Fibroblast of lung (primary cell): ENCODE data around the gene PABPN1L. TPM values are rescaled to one million over a fixed set of nuclear protein-coding genes. Genes with fewer than 3 reads are reported as not detected.

Source experiments
- DNase-seq, 2 donors: peaks; one replicate each; pipeline versions ENCODE4 v3.0.0 to v3.0.0-alpha.2; 2010; ENCODE audit warnings: low read depth in 2 of 2
- H2AFZ ChIP-seq: 2 replicates; pipeline ENCODE4 v1.5.1; 2012; ENCODE audit warnings: low read length, control low read depth, inconsistent platforms
- H3K27ac ChIP-seq: 2 replicates; pipeline ENCODE4 v1.5.1; 2011; ENCODE audit warnings: low read length, control low read depth; ENCODE audit not compliant: insufficient read depth
- H3K27me3 ChIP-seq: 2 replicates; pipeline ENCODE4 v1.5.1; 2011; ENCODE audit warnings: mild to moderate bottlenecking, low read length; ENCODE audit not compliant: control insufficient read depth, insufficient read depth
- H3K36me3 ChIP-seq: 2 replicates; pipeline ENCODE4 v1.5.1; 2011; ENCODE audit warnings: low read length; ENCODE audit not compliant: control insufficient read depth, insufficient read depth
- H3K4me1 ChIP-seq: 2 replicates; pipeline ENCODE4 v1.5.1; 2011; ENCODE audit warnings: low read length; ENCODE audit not compliant: control insufficient read depth, insufficient read depth; ENCODE audit errors: extremely low read depth
- H3K4me2 ChIP-seq: 2 replicates; pipeline ENCODE4 v1.5.1; 2011; ENCODE audit warnings: low read length, control low read depth; ENCODE audit not compliant: insufficient read depth; ENCODE audit errors: extremely low read depth
- H3K4me3 ChIP-seq, 4 experiments: fragments of 200-600 bp in 1 of 4; sonication (generic) in 1 of 4; replicated peaks in 1 of 4; 2 replicates each; pipeline ENCODE4 v1.5.1; 2011 to 2016; ENCODE audit warnings: low read length in 4 of 4, low read depth in 3 of 4, mild to moderate bottlenecking in 3 of 4, control low read depth in 2 of 4, inconsistent platforms in 1 of 4, mixed read lengths in 1 of 4; ENCODE audit not compliant: insufficient read depth in 1 of 4; ENCODE audit errors: control extremely low read depth in 1 of 4
- H3K79me2 ChIP-seq: 2 replicates; pipeline ENCODE4 v1.5.1; 2012; ENCODE audit warnings: mild to moderate bottlenecking, low read length, inconsistent platforms; ENCODE audit not compliant: control insufficient read depth, insufficient read depth
- H3K9ac ChIP-seq: 2 replicates; pipeline ENCODE4 v1.5.1; 2011; ENCODE audit warnings: mild to moderate bottlenecking, low read length, control low read depth; ENCODE audit not compliant: insufficient read depth
- H3K9me3 ChIP-seq: 2 replicates; pipeline ENCODE4 v1.5.1; 2012; ENCODE audit warnings: low read depth, low read length; ENCODE audit not compliant: control insufficient read depth, insufficient read depth
- H4K20me1 ChIP-seq: 2 replicates; pipeline ENCODE4 v1.5.1; 2011; ENCODE audit warnings: low read length; ENCODE audit not compliant: control insufficient read depth, insufficient read depth; ENCODE audit errors: extremely low read depth
- CTCF ChIP-seq, 2 donors: IDR thresholded peaks in 1 of 2; conservative IDR thresholded peaks in 1 of 2; 1 replicate in 1 of 2; 2 replicates in 1 of 2; pipeline ENCODE4 v1.5.1; 2011 to 2012; ENCODE audit warnings: low read length in 2 of 2, control low read depth in 1 of 2, inconsistent platforms in 1 of 2, low read depth in 1 of 2, mild to moderate bottlenecking in 1 of 2
- EZH2 ChIP-seq: IDR thresholded peaks from 2 replicates; pipeline ENCODE4 v1.5.1; 2012; ENCODE audit warnings: low read length, control low read depth, mild to moderate bottlenecking; ENCODE audit errors: missing control alignments
- polyA plus RNA-seq, 2 donors: library from polyadenylated mRNA; depleted of rRNA in 1 of 2; stranded (reverse) in 1 of 2; unstranded in 1 of 2; fragments of >200 nt; gene quantifications; 2 replicates each; pipeline ENCODE4 v1.2.1, GENCODE V29; 2011 to 2012; ENCODE audit warnings: missing spikeins in 1 of 2
- total RNA-seq: library from RNA; depleted of rRNA; stranded (reverse); fragments of >200 nt; gene quantifications from 2 replicates; pipeline ENCODE4 v1.2.1, GENCODE V29; 2014

Gene PABPN1L
- total and polyA plus RNA-seq, 2 donors (not counting 1 experiment from before 2014, with no cell fraction given): not detected

GRCh38 chr16:88822281-88823040 lies 44.0 kb downstream of the PABPN1L start:
- Histone ChIP-seq H3K27me3 (no peaks in the 10 kb centered on the region), H3K79me2 (no peaks in the 10 kb centered on the region), H3K27ac (no peak overlapping the region), H3K9me3 (no peaks in the 10 kb centered on the region), H4K20me1 (no peaks in the 10 kb centered on the region), H3K4me1 (peaks cover 8% of the 10 kb centered on the region), H3K36me3 (peaks cover 8% of the 10 kb centered on the region), H3K4me2 (no peak overlapping the region), H3K9ac (no peak overlapping the region), H2AFZ (no peak overlapping the region), H3K4me3 (no peak overlapping the region)
- TF ChIP-seq CTCF (conservative IDR thresholded peaks at IDR 0.05 in 1 of 2, IDR thresholded peaks at IDR 0.05 in 1 of 2; ENCODE audit: low read depth in 1 of 2, low read length in 2 of 2) (no peak), EZH2 (no peak)
- no peak for DNase-seq

DNA sequence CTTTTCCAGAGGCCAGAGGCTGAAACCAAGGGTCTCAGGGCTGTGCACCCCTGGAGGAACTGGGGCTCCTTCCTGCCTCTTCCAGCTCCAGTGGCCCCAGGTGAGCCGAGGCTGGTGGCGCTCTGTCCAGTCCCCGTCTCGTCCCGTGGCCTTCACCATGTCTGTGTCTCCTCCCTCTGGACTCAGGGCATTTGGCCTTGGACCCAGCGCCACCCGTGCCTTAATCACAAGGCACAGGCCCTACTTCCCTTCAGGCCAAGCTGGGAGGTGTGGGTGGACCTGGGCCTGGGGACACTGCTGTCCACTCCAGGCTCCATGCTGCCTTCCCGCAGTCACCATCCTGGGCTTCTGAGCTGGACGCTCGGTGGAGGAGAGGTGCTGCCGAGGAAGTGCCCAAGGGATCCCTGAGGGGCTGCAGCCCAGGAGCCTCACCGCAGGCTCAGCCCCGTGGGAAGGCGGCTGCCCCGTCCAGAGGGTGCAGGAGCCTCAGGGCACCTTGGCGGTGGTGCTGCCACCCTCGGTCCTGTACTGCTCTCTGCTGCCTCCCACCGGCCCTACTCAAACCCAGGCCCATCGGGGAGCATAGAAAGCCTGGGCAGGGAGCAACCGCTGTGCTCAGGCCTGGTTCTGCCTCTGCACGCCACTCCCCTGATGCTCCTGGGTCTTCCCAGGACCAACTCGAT lies 45.2 kb downstream of the PABPN1L start:
- peaks cover 8% of the 10 kb centered on the region for H3K36me3 ChIP-seq
- H3K9me3 ChIP-seq: no peaks in the 10 kb centered on the region
- TF ChIP-seq CTCF (conservative IDR thresholded peaks at IDR 0.05 in 1 of 2, IDR thresholded peaks at IDR 0.05 in 1 of 2; ENCODE audit: low read depth in 1 of 2, low read length in 2 of 2) (no peak), EZH2 (no peak)
- H3K4me2 ChIP-seq: no peak overlapping the region
- no peak overlapping the region for H3K4me3 ChIP-seq
- H4K20me1 ChIP-seq: no peaks in the 10 kb centered on the region
- DNase-seq: no peak
- no peak overlapping the region for H2AFZ ChIP-seq
- peaks cover 8% of the 10 kb centered on the region for H3K4me1 ChIP-seq
- H3K27me3 ChIP-seq: no peaks in the 10 kb centered on the region
- H3K27ac ChIP-seq: no peak overlapping the region
- H3K79me2 ChIP-seq: no peaks in the 10 kb centered on the region
- H3K9ac ChIP-seq: no peak overlapping the region

DNA sequence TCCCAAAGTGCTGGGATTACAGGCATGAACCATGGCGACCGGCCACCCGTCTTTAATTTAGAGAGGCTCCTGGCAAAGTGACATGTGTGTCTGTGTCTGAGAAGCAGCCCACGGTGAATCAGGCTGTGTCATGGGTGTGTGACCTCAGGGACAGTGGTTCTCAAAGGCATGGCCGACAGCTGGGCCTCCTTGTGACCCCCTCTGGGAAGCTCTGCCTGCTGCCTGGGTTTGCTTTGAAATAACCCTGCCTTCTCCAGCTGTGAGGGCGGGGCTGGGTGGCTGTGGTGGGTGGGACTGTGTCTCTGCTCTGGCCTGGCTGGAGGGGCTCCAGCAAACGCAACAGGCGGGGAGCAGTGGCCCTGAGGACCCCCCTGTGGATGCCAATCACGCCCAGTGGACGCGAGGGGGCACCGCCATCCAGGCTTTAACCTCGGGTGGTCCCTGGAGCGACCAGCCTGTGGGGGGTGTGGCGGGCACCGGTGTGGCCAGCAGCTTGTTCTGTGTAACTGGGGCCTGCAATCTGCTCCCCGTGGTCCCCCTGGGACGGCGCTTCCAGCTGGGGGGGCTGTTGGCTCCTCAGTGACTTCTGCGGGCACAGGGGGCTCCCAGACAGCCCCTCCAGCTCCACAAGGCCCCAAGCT lies 46.0 kb downstream of the PABPN1L start:
- H3K9me3 ChIP-seq: no peaks in the 10 kb centered on the region
- no peak overlapping the region for H3K4me2 ChIP-seq
- H3K27me3 ChIP-seq: no peaks in the 10 kb centered on the region
- H3K79me2 ChIP-seq: no peaks in the 10 kb centered on the region
- no peak overlapping the region for H2AFZ ChIP-seq
- no peak overlapping the region for H3K27ac ChIP-seq
- TF ChIP-seq EZH2 (no peak), CTCF (conservative IDR thresholded peaks at IDR 0.05 in 1 of 2, IDR thresholded peaks at IDR 0.05 in 1 of 2; ENCODE audit: low read depth in 1 of 2, low read length in 2 of 2) (no peak)
- peaks cover 8% of the 10 kb centered on the region for H3K4me1 ChIP-seq
- no peak for DNase-seq
- H4K20me1 ChIP-seq: no peaks in the 10 kb centered on the region
- no peak overlapping the region for H3K4me3 ChIP-seq
- no peak overlapping the region for H3K9ac ChIP-seq
- H3K36me3 ChIP-seq: peaks cover 8% of the 10 kb centered on the region
